DOHH2 (cell line): ENCODE results near the gene RPS6KA2.

ENCODE experiments used
- H3F3A ChIP-seq: fragments of 200-600 bp; sonication (generic), shearing (Covaris generic); 2 replicates; pipeline ENCODE4 v1.6.0; 2016; ENCODE audit warnings: antibody characterized with exemption, mild to moderate bottlenecking; ENCODE audit not compliant: control insufficient read depth, insufficient read depth
- H3K27ac ChIP-seq: fragments of 200-600 bp; sonication (generic); 2 replicates; pipeline ENCODE4 v1.5.1; 2014; ENCODE audit warnings: low read depth, mild to moderate bottlenecking, low read length, moderate library complexity
- H3K27me3 ChIP-seq: fragments of 200-600 bp; sonication (generic); 2 replicates; pipeline ENCODE4 v1.6.1; 2014; ENCODE audit warnings: mild to moderate bottlenecking, low read length, mixed read lengths; ENCODE audit not compliant: control insufficient read depth
- H3K36me3 ChIP-seq: fragments of 200-600 bp; sonication (generic); 2 replicates; pipeline ENCODE4 v1.6.1; 2014; ENCODE audit warnings: mild to moderate bottlenecking, low read length, moderate library complexity, mixed read lengths; ENCODE audit not compliant: control insufficient read depth
- H3K4me1 ChIP-seq: fragments of 200-600 bp; sonication (generic); 2 replicates; pipeline ENCODE4 v1.6.1; 2014; ENCODE audit warnings: mild to moderate bottlenecking, low read length, mixed read lengths; ENCODE audit not compliant: control insufficient read depth
- H3K4me2 ChIP-seq: fragments of 200-600 bp; sonication (generic); 2 replicates; pipeline ENCODE4 v1.6.0; 2014; ENCODE audit warnings: mild to moderate bottlenecking, low read length, moderate library complexity
- H3K4me3 ChIP-seq: fragments of 200-600 bp; sonication (generic); 2 replicates; pipeline ENCODE4 v1.5.1; 2014; ENCODE audit warnings: mild to moderate bottlenecking, low read length, mixed read lengths
- H3K79me2 ChIP-seq: fragments of 200-600 bp; sonication (generic); 2 replicates; pipeline ENCODE4 v1.6.1; 2014; ENCODE audit warnings: mild to moderate bottlenecking, low read length, mixed read lengths; ENCODE audit not compliant: control insufficient read depth
- H3K9me2 ChIP-seq: fragments of 200-600 bp; sonication (generic); replicated peaks from 2 replicates; pipeline ENCODE4 v1.6.1; 2014; ENCODE audit warnings: mild to moderate bottlenecking, low read length, mixed read lengths; ENCODE audit not compliant: control insufficient read depth
- H3K9me3 ChIP-seq: fragments of 200-600 bp; sonication (generic); 2 replicates; pipeline ENCODE4 v1.6.1; 2014; ENCODE audit warnings: antibody characterized with exemption, low read length, mixed read lengths; ENCODE audit not compliant: control insufficient read depth, insufficient read depth
- H4K20me1 ChIP-seq: fragments of 200-600 bp; sonication (generic); 2 replicates; pipeline ENCODE4 v1.6.0; 2014; ENCODE audit warnings: low read depth, mild to moderate bottlenecking, antibody characterized with exemption, low read length, moderate library complexity; ENCODE audit not compliant: control insufficient read depth, insufficient read depth
- CTCF ChIP-seq: fragments of 200-600 bp; sonication (generic); IDR thresholded peaks from one replicate; pipeline ENCODE4 v1.5.1; 2014; ENCODE audit warnings: antibody characterized with exemption, mild to moderate bottlenecking, low read depth, low read length; ENCODE audit not compliant: poor library complexity, severe bottlenecking
- EZH2phosphoT487 ChIP-seq: fragments of 200-600 bp; sonication (generic); IDR thresholded peaks from 2 replicates; pipeline ENCODE4 v1.6.1; 2017; ENCODE audit warnings: borderline replicate concordance, mild to moderate bottlenecking, antibody characterized with exemption, low read length, moderate library complexity, mixed read lengths

The RPS6KA2 gene

DNA sequence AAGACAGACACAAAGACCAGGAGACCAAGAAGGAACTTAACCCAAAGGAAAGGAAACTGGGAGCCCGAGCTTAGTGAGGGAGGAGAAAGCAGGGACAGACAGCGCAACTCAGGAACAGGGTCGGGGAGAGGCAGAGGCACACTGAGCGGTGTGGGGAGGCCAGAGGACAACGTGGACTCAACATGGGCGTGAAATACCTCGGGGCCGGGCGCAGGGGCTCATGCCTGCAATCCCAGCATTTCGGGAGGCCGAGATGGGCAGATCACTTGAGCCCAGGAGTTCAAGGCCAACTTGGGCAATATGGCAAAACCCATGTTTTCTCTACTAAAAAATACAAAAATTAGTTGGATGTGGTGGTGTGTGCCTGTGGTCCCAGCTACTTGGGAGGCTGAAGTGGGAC lies 5.7 kb upstream of the RPS6KA2 start:
- no peaks in the 10 kb centered on the region for H3K79me2 ChIP-seq
- no peaks in the 10 kb centered on the region for H3K9me2 ChIP-seq
- H4K20me1 ChIP-seq, result no peaks in the 10 kb centered on the region
- H3K36me3 ChIP-seq, result no peaks in the 10 kb centered on the region
- H3K4me2 ChIP-seq, result no peak overlapping the region
- TF ChIP-seq EZH2phosphoT487 (no peak), CTCF (no peak)
- H3F3A ChIP-seq, result 0 out of 2 replicates have a peak, but pooled peaks cover under 1% of the 10 kb centered on the region
- H3K27me3 ChIP-seq, result peaks cover 23% of the 10 kb centered on the region
- H3K4me1 ChIP-seq, result peaks cover 15% of the 10 kb centered on the region
- no peak overlapping the region for H3K4me3 ChIP-seq
- H3K27ac ChIP-seq, result no peak overlapping the region
- H3K9me3 ChIP-seq, result no peaks in the 10 kb centered on the region

- Histone ChIP-seq H3F3A (0 out of 2 replicates have a peak, but pooled peaks cover 2% of the 10 kb centered on the region), H4K20me1 (no peaks in the 10 kb centered on the region), H3K27ac (no peak overlapping the region), H3K4me2 (no peak overlapping the region), H3K9me2 (no peaks in the 10 kb centered on the region), H3K27me3 (peaks cover 34% of the 10 kb centered on the region), H3K4me3 (no peak overlapping the region), H3K9me3 (no peaks in the 10 kb centered on the region), H3K79me2 (no peaks in the 10 kb centered on the region), H3K4me1 (peaks cover 23% of the 10 kb centered on the region), H3K36me3 (no peaks in the 10 kb centered on the region)
- TF ChIP-seq EZH2phosphoT487 (no peak), CTCF (no peak)
Measured at GRCh38 chr6:166630462-166630861, 3.4 kb upstream of the RPS6KA2 start.

DNA sequence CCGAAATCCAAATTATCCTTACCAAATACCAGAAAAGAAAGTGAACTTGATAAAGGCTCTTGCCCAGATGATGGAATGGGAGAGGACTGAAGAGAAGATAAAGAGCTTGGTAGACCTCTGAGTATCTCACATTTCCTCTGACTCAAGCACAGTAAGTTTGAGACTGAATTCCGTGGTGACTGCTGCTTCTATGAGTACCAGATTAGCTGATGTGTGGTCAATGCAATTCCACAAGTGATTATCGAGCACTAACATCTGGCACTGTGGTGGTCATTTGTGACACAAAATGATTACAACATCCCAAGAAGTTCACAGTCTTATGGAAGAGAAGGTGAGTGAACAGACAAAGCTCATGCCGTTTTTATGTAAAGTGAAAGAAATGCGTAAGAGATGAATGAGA lies 2.6 kb upstream of the RPS6KA2 start:
- Histone ChIP-seq H3K4me2 (no peak overlapping the region), H3K79me2 (no peaks in the 10 kb centered on the region), H3K4me1 (peaks cover 23% of the 10 kb centered on the region), H3K9me3 (no peaks in the 10 kb centered on the region), H4K20me1 (no peaks in the 10 kb centered on the region), H3K27me3 (peaks cover 37% of the 10 kb centered on the region), H3K4me3 (no peak overlapping the region), H3F3A (0 out of 2 replicates have a peak, but pooled peaks cover 2% of the 10 kb centered on the region), H3K9me2 (no peaks in the 10 kb centered on the region), H3K36me3 (no peaks in the 10 kb centered on the region), H3K27ac (no peak overlapping the region)
- TF ChIP-seq EZH2phosphoT487, result no peak

DNA sequence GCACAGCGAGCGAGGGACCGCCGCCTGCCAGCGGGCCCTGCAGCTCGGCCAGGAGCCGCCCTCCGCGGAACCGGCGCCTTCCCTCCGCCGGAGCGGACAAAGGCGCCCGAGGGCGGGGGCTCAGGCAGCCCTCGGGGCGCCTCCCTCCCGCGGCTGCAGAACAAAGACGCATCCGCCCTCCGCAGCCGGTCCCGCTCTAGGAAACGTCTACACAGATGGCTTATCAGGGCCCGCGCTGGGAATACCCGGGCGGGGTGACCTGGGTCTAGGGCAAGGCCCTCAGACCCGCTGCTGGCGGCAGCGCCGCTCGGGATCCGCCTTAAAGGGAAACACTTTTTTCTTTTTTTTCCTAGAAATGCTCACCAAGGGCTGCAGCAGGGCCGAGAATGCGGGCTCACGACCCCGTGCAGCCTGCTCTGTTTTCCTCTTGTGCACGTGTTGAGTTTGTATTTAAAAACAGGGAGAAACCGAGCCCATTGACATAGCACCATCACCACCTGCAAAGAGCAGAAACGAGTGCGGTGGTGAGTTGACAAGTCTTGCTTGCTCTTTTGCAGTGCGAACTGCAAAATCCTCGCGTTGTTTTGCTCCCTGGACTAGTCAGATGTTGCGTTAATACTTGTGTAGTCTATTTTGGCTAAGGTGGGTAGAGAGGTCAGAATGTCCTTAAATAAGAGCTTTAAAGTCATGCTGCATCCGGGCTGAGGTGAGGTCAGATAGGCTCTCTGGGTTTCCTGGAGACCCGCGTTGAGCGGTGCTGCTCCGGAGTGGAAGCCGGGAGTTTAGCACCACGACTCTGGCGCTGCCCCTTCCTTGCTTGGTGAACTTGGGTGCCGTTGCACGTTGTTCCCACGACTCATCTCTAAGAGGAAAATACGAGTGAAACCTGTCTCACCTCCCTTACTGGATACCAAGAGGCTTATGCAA lies 1.1 kb upstream of the RPS6KA2 start:
- H3K27ac ChIP-seq, result peak overlapping the region; percentile 63
- no peak for TF ChIP-seq EZH2phosphoT487
- no peak for TF ChIP-seq CTCF
- peak overlapping the region; percentile 77 for H3K4me3 ChIP-seq
- no peaks in the 10 kb centered on the region for H4K20me1 ChIP-seq
- no peaks in the 10 kb centered on the region for H3K9me3 ChIP-seq
- peaks cover 23% of the 10 kb centered on the region for H3K4me1 ChIP-seq
- H3K4me2 ChIP-seq, result peak overlapping the region; percentile 97
- H3K27me3 ChIP-seq, result peaks cover 42% of the 10 kb centered on the region
- no peaks in the 10 kb centered on the region for H3K36me3 ChIP-seq
- H3K79me2 ChIP-seq, result no peaks in the 10 kb centered on the region
- H3K9me2 ChIP-seq, result no peaks in the 10 kb centered on the region
- peaks cover 5% of the 10 kb centered on the region; the same call in 1 of the 2 replicates for H3F3A ChIP-seq
